IMR-90 (cell line): ENCODE measurements around the gene SLC6A6. TPM values are rescaled to one million over a fixed set of nuclear protein-coding genes. Genes with fewer than 3 reads are reported as not detected.

Source experiments
- ATAC-seq: fragments of 200-7000 bp; cut with Tn5 transposase; 2 replicates; pipeline ENCODE4 v1.9.1; 2020; ENCODE audit warnings: low read depth, mild to moderate bottlenecking, moderate library complexity
- BruUV-seq: library from RNA; stranded (reverse); fragments of 400-500 nt; replicated peaks from 2 replicates; lab custom pipeline; 2021; lab: Mats Ljungman, UMichigan
- CTCF ChIA-PET: fragments of 300-600 bp; formaldehyde crosslinking; extraction: SDS; loops from one replicate; lab custom pipeline; 2021; ENCODE audit warnings: antibody characterized with exemption; lab: Yijun Ruan, JAX
- POLR2A ChIA-PET: fragments of 300-600 bp; sonication (Branson Sonifier 250); formaldehyde crosslinking; loops from one replicate; lab custom pipeline; 2022; ENCODE audit warnings: antibody characterized with exemption; ENCODE audit not compliant: unreplicated experiment; lab: Charles Lee
- DNase-seq: peaks from one replicate; pipeline ENCODE4 v3.0.0; 2013
- H2AFZ ChIP-seq: replicated peaks from 2 replicates; pipeline ENCODE3; 2013; ENCODE audit warnings: low read length, mild to moderate bottlenecking; ENCODE audit not compliant: poor library complexity
- H2AK5ac ChIP-seq: 2 replicates; pipeline ENCODE4 v1.6.1; 2013; ENCODE audit warnings: low read depth, low read length, inconsistent platforms
- H2AK9ac ChIP-seq: replicated peaks from 2 replicates; pipeline ENCODE3; 2013; ENCODE audit warnings: mild to moderate bottlenecking, low read depth, low read length, moderate library complexity; ENCODE audit not compliant: poor library complexity
- H2BK120ac ChIP-seq: 2 replicates; pipeline ENCODE4 v1.6.1; 2013; ENCODE audit warnings: low read depth, low read length, inconsistent platforms
- H2BK15ac ChIP-seq: 3 replicates; pipeline ENCODE4 v1.6.1; 2013; ENCODE audit warnings: low read depth, low read length, inconsistent platforms
- H2BK20ac ChIP-seq: 2 replicates; pipeline ENCODE4 v1.6.1; 2013; ENCODE audit warnings: low read depth, mild to moderate bottlenecking, inconsistent platforms, low read length, moderate library complexity
- H2BK5ac ChIP-seq: 2 replicates; pipeline ENCODE4 v1.6.1; 2013; ENCODE audit warnings: mild to moderate bottlenecking, low read depth, low read length, inconsistent platforms; ENCODE audit not compliant: poor library complexity, severe bottlenecking
- H3K14ac ChIP-seq: replicated peaks from 2 replicates; pipeline ENCODE4 v1.6.1; 2013; ENCODE audit warnings: low read depth, low read length, inconsistent platforms
- H3K18ac ChIP-seq: 2 replicates; pipeline ENCODE4 v1.6.1; 2013; ENCODE audit warnings: low read depth, low read length, control low read depth
- H3K23ac ChIP-seq: 2 replicates; pipeline ENCODE4 v1.6.1; 2013; ENCODE audit warnings: low read depth, low read length, inconsistent platforms
- H3K27ac ChIP-seq: 2 replicates; pipeline ENCODE4 v1.5.1; 2013; ENCODE audit warnings: mild to moderate bottlenecking, control low read depth, low read length; ENCODE audit not compliant: insufficient read depth
- H3K27me3 ChIP-seq: 2 replicates; pipeline ENCODE4 v1.6.1; 2013; ENCODE audit warnings: low read length; ENCODE audit not compliant: control insufficient read depth, insufficient read depth
- H3K36me3 ChIP-seq: 2 replicates; pipeline ENCODE4 v1.6.1; 2013; ENCODE audit warnings: low read length, mixed read lengths; ENCODE audit not compliant: control insufficient read depth, insufficient read depth
- H3K4ac ChIP-seq: 2 replicates; pipeline ENCODE4 v1.6.1; 2013; ENCODE audit warnings: low read depth, low read length, inconsistent platforms
- H3K4me1 ChIP-seq: 2 replicates; pipeline ENCODE4 v1.6.1; 2013; ENCODE audit warnings: low read length, mixed read lengths; ENCODE audit not compliant: control insufficient read depth, insufficient read depth
- H3K4me2 ChIP-seq: 2 replicates; pipeline ENCODE4 v1.6.1; 2013; ENCODE audit warnings: low read depth, mild to moderate bottlenecking, control low read depth, low read length, moderate library complexity
- H3K4me3 ChIP-seq: 2 replicates; pipeline ENCODE4 v1.5.1; 2013; ENCODE audit warnings: low read depth, mild to moderate bottlenecking, control low read depth, low read length, moderate library complexity; ENCODE audit not compliant: insufficient read depth
- H3K56ac ChIP-seq: 2 replicates; pipeline ENCODE4 v1.6.1; 2013; ENCODE audit warnings: low read length, inconsistent platforms; ENCODE audit not compliant: insufficient read depth; ENCODE audit errors: extremely low read depth
- H3K79me1 ChIP-seq, 2 experiments: 2 replicates each; pipeline ENCODE4 v1.6.1; 2013; ENCODE audit warnings: low read length in 2 of 2, inconsistent platforms in 1 of 2, low read depth in 1 of 2
- H3K9ac ChIP-seq: 2 replicates; pipeline ENCODE4 v1.6.1; 2013; ENCODE audit warnings: low read depth, low read length, control low read depth
- H3K9me1 ChIP-seq: 2 replicates; pipeline ENCODE4 v1.6.1; 2013; ENCODE audit warnings: low read length, inconsistent platforms; ENCODE audit not compliant: insufficient read depth
- H3K9me3 ChIP-seq: 2 replicates; pipeline ENCODE4 v1.6.1; 2013; ENCODE audit warnings: low read length; ENCODE audit not compliant: control insufficient read depth, insufficient read depth
- H4K20me1 ChIP-seq: 2 replicates; pipeline ENCODE4 v1.6.1; 2013; ENCODE audit warnings: low read length, inconsistent platforms; ENCODE audit not compliant: insufficient read depth
- H4K5ac ChIP-seq: 2 replicates; pipeline ENCODE4 v1.6.1; 2013; ENCODE audit warnings: mild to moderate bottlenecking, low read depth, low read length, control low read depth
- H4K8ac ChIP-seq, 2 experiments: 2 replicates each; pipeline ENCODE4 v1.6.1; 2013; ENCODE audit warnings: low read depth in 2 of 2, low read length in 2 of 2, control low read depth in 1 of 2, inconsistent platforms in 1 of 2
- H4K91ac ChIP-seq: 2 replicates; pipeline ENCODE4 v1.6.1; 2013; ENCODE audit warnings: low read depth, low read length, inconsistent platforms; ENCODE audit not compliant: insufficient read depth
- BHLHE40 ChIP-seq: fragments of 150-350 bp; IDR thresholded peaks from 2 replicates; pipeline ENCODE4 v1.6.1; 2016; ENCODE audit warnings: mild to moderate bottlenecking, low read depth, low read length
- FOS ChIP-seq: fragments of 150-350 bp; IDR thresholded peaks from 2 replicates; pipeline ENCODE4 v1.6.1; 2016; ENCODE audit warnings: low read depth, low read length
- MAZ ChIP-seq: IDR thresholded peaks from 2 replicates; pipeline ENCODE4 v1.6.1; 2012; ENCODE audit warnings: low read depth, mild to moderate bottlenecking, low read length, improper control_type of control experiment, moderate library complexity, borderline replicate concordance
- MXI1 ChIP-seq: IDR thresholded peaks from 2 replicates; pipeline ENCODE4 v1.6.1; 2012; ENCODE audit warnings: low read depth, mild to moderate bottlenecking, low read length, moderate library complexity, borderline replicate concordance
- NFE2L2 ChIP-seq: fragments of 150-350 bp; IDR thresholded peaks from 2 replicates; pipeline ENCODE4 v1.6.1; 2016; ENCODE audit warnings: low read depth, mild to moderate bottlenecking, low read length
- POLR2A ChIP-seq: IDR thresholded peaks from 2 replicates; pipeline ENCODE4 v1.6.1; 2012; ENCODE audit warnings: mild to moderate bottlenecking, low read depth, low read length
- RAD21 ChIP-seq: IDR thresholded peaks from 2 replicates; pipeline ENCODE4 v1.6.1; 2012; ENCODE audit warnings: low read length, improper control_type of control experiment
- RFX5 ChIP-seq: IDR thresholded peaks from 2 replicates; pipeline ENCODE4 v1.8.0; 2012; ENCODE audit warnings: low read depth, mild to moderate bottlenecking, low read length, moderate library complexity
- SMC3 ChIP-seq: fragments of 150-350 bp; IDR thresholded peaks from 2 replicates; pipeline ENCODE4 v1.6.1; 2016; ENCODE audit warnings: low read depth, mild to moderate bottlenecking, antibody characterized with exemption, low read length, moderate library complexity
- USF2 ChIP-seq: fragments of 150-350 bp; IDR thresholded peaks from 2 replicates; pipeline ENCODE4 v1.6.1; 2017; ENCODE audit warnings: mild to moderate bottlenecking, antibody characterized with exemption, low read length, low read depth
- WGBS, 2 experiments: methylation state at CpG; one replicate each; pipeline versions ENCODE4 v1.1.5 to v1.1.7; 2013; ENCODE audit warnings: missing lambda C conversion rate in 2 of 2; ENCODE audit not compliant: insufficient read length in 1 of 2; ENCODE audit errors: extremely low coverage in 2 of 2; 5-methylcytosine and 5-hydroxymethylcytosine counted together
- dilution Hi-C: fragments of 300-500 bp; cut with HindIII; formaldehyde crosslinking; loops from one replicate; pipeline ENCODE4 v1.14.3; 2018; ENCODE audit warnings: low sequenced_read_pairs; ENCODE audit not compliant: unreplicated experiment
- in situ Hi-C: fragments of 300-500 bp; cut with MboI; formaldehyde crosslinking; loops from 3 replicates; pipeline ENCODE4 v1.14.3; 2019; ENCODE audit warnings: low sequenced_read_pairs, inconsistent platforms, mixed read lengths
- intact Hi-C: fragments of 100-400 bp; cut with micrococcal nuclease; formaldehyde crosslinking; loops from 2 replicates; pipeline ENCODE4 v1.10.0; 2022
- polyA plus RNA-seq, 3 experiments: library from polyadenylated mRNA; depleted of rRNA; stranded (reverse); fragments of >200 nt; gene quantifications; 2 replicates each; pipeline ENCODE4 v1.2.3, GENCODE V29; 2012; ENCODE audit warnings: low replicate concordance in 1 of 3
- total RNA-seq: library from RNA; depleted of rRNA; stranded (reverse); fragments of >200 nt; gene quantifications from 2 replicates; pipeline ENCODE4 v1.2.3, GENCODE V29; 2012

Gene SLC6A6
- total and polyA plus RNA-seq, 2 of the 4 experiments (the other 2 are of a cell fraction), result 29.9 to 39.4 TPM

- H4K5ac ChIP-seq, result no peak overlapping the region
- H4K20me1 ChIP-seq, result no peaks in the 10 kb centered on the region
- intact Hi-C loops, result no loop called here
- H3K18ac ChIP-seq, result no peak overlapping the region
- CTCF ChIA-PET, result no interaction called here
- WGBS, 2 experiments, result 100% methylated on average over 2 of the region's 6 CpGs; no CpG with 5 or more reads in 1 of the 2 experiments
- no peaks in the 10 kb centered on the region for H3K9me3 ChIP-seq
- no peak overlapping the region for H2BK5ac ChIP-seq
- H2AFZ ChIP-seq, result no peak overlapping the region
- no peak overlapping the region for H2BK120ac ChIP-seq
- BruUV-seq, result no TSS peak
- no peak overlapping the region for H2AK5ac ChIP-seq
- in situ Hi-C loops, result no loop called here
- peaks cover 76% of the 10 kb centered on the region for H3K36me3 ChIP-seq
- H3K4me1 ChIP-seq, result no peaks in the 10 kb centered on the region
- no peak overlapping the region for H3K27ac ChIP-seq
- peaks cover 10% of the 10 kb centered on the region; the same call in 1 of the 2 replicates for H3K9me1 ChIP-seq
- no peak for TF ChIP-seq USF2
- no peak for TF ChIP-seq BHLHE40
- TF ChIP-seq NFE2L2, result no peak
- no peak for TF ChIP-seq MXI1
- TF ChIP-seq RFX5, result no peak
- TF ChIP-seq FOS, result no peak
- TF ChIP-seq POLR2A, result no peak
- no peak for TF ChIP-seq RAD21
- TF ChIP-seq SMC3, result no peak
- no peak for TF ChIP-seq MAZ
- no peak overlapping the region for H3K4ac ChIP-seq
- H2BK20ac ChIP-seq, result no peak overlapping the region
- H3K14ac ChIP-seq, result no peak overlapping the region
- DNase-seq, result no peak
- no peaks in the 10 kb centered on the region for H3K27me3 ChIP-seq
- no peak overlapping the region for H3K23ac ChIP-seq
- no peak for ATAC-seq
- no peak overlapping the region for H3K4me2 ChIP-seq
- H2AK9ac ChIP-seq, result peak overlapping the region; percentile 69
- dilution Hi-C loops, result no loop called here
- no peak overlapping the region for H2BK15ac ChIP-seq
- no peak overlapping the region for H3K4me3 ChIP-seq
- no peak overlapping the region for H3K9ac ChIP-seq
- H4K91ac ChIP-seq, result no peak overlapping the region
- POLR2A ChIA-PET, result no interaction called here
- no peak overlapping the region for H3K56ac ChIP-seq
- H3K79me1 ChIP-seq, result no peaks in the 10 kb centered on the region
- no peak overlapping the region for H4K8ac ChIP-seq
Measured at GRCh38 chr3:14479591-14479990, 77.2 kb downstream of the SLC6A6 start.
